DMS79 (cell line): ENCODE measurements around the gene RAD51C.
"Not testable (repeated sequence)": the region's sequence is repeated elsewhere in the genome, so short reads cannot be mapped to it uniquely, and the experiment has no call there.

Experiments used
- DNase-seq: peaks from one replicate; lab custom pipeline; 2025; lab: John Stamatoyannopoulos, UW

RAD51C gene

GRCh38 chr17:58684003-58684402 lies 8.4 kb upstream of the RAD51C start:
- no peak for DNase-seq

GRCh38 chr17:58684462-58684861 lies 7.9 kb upstream of the RAD51C start:
- DNase-seq = not testable (repeated sequence)

DNA sequence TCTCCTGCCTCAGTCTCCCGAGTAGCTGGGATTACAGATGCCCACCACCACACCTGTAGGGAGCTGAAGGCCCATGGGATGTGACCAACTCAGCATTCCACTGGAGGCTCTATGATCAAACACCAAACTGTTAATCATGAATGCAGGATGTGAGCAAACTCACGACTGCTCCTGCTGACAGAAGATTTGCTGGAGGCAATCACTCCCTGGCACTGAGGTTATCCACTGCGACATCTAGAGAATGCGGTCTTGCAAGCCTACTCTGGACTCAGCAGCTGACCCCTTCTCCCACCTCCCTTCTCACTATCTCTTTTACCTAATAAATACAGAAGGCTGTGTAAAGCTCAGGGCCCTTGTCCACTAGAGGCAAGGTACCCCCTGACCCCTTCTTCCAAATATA lies 5.4 kb upstream of the RAD51C start:
- DNase-seq = no peak

DNA sequence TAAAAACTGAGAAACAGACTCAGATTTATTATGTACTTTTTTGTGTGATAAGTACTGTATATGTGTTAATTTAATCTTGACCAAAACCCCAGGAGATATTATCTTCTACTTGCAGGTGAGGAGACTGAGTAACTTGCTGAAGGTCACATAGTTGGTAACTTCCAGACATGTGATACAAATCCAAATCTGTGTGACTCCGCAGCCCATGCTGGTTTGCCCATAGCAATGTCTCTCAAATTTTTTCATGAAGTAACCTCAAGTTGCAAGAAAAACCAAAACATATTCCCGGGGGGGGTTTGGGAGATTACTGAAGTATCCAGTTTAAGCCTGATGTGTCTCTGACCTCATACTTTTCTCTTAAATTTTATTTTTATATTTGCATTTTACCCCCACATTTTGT lies 3.9 kb upstream of the RAD51C start:
- no peak for DNase-seq

DNA sequence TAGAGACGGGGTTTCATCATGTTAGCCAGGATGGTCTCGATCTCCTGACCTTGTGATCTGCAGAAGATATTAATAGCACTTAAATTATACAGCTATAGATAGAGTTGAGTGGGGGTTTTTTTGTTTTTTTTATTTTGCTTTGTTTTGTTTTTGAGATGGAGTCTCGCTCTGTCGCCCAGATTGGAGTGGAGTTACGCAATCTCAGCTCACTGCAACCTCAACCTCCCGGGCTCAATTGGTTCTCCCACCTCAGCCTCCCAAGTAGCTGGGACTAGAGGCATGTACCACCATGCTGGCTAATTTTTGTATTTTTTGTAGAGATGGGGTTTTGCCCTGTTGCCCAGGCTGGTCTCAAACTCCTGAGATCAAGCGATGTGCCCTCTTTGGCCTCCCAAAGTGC lies 2.4 kb upstream of the RAD51C start:
- DNase-seq = not testable (repeated sequence)

- DNase-seq = no peak
Observed at GRCh38 chr17:58691701-58692238, 632 bp upstream of the RAD51C start, which contains the start of gene TEX14. TSS of gene TEX14 (minus strand) at chr17:58692045. CDS start at chr17:58652001, 40,044 bp downstream.

DNA sequence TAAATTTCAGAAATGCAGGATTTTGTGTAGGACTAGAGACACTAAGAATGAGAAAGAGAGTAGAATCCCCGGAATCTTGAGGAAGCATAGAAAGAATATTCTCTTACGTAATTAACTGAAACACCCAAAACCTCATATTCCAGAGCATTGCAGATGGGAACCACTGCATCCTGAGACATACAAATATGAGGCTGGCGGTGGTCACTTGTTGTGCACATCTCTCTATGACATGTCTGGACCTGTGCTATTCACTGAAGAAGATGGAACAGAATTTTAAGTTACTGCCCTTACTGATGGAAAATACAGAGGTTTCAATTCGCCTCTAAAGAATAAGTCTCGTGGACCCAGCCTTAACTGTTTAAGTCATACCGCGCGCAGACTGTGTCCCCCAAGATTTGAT lies 806 bp downstream of the RAD51C start:
- no peak for DNase-seq

DNA sequence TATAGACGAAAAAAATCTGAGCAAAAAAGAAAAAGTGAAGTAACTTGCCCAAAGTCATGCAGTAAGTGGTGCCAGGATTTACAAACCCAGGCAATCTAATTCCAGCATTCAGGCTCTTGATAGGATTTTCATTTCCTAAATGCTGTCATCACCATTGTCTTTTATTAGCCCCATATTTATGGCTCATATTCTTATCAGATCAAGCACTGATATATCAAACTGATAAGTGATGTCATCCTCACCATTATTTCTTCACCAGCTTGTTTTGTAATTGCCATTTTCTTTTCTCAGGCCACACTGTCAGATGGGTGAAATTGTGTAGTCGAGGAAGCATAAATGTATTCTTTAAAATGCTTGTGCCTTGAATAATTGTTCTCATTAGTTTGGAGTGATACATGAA lies 1.3 kb downstream of the RAD51C start:
- no peak for DNase-seq

GRCh38 chr17:58694302-58694701 lies 1.9 kb downstream of the RAD51C start:
- DNase-seq = no peak

GRCh38 chr17:58694826-58695225 lies 2.4 kb downstream of the RAD51C start:
- no peak for DNase-seq

DNA sequence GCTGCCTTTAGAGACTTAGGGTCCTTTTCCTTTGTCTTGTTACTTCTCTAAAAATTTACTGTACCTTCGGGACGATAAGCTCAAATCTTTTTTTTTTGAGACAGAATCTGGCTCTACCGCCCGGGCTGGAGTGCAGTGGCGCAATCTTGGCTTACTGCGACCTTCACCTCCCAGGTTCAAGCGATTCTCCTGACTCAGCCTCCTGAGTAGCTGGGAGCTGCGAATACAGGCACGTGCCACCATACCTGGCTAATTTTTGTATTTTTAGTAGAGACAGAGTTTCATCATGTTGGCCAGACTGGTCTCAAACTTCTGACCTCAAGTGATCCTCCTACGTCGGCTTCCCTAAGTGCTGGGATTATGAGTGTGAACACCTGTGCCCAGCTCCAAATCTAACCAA lies 7.4 kb downstream of the RAD51C start:
- no peak for DNase-seq

- DNase-seq = no peak
Observed at GRCh38 chr17:58702045-58702476, 9.7 kb downstream of the RAD51C start.

DNA sequence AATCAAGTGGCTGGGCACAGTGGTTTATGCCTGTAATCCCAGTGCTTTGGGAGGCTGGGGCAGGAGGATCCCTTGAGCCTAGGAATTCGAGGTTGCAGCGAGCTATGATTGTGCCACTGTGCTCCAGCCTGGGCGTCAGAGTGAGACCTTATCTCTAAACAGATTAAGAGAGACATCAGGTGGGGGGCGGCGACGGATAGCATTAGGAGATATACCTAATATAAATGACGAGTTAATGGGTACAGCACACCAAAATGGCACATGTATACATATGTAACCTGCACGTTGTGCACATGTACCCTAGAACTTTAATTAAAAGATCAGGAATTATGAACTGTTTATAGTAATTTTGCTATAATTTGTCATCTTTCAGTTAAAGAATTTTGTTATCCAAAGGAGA lies 10.3 kb downstream of the RAD51C start:
- DNase-seq = no peak

DNA sequence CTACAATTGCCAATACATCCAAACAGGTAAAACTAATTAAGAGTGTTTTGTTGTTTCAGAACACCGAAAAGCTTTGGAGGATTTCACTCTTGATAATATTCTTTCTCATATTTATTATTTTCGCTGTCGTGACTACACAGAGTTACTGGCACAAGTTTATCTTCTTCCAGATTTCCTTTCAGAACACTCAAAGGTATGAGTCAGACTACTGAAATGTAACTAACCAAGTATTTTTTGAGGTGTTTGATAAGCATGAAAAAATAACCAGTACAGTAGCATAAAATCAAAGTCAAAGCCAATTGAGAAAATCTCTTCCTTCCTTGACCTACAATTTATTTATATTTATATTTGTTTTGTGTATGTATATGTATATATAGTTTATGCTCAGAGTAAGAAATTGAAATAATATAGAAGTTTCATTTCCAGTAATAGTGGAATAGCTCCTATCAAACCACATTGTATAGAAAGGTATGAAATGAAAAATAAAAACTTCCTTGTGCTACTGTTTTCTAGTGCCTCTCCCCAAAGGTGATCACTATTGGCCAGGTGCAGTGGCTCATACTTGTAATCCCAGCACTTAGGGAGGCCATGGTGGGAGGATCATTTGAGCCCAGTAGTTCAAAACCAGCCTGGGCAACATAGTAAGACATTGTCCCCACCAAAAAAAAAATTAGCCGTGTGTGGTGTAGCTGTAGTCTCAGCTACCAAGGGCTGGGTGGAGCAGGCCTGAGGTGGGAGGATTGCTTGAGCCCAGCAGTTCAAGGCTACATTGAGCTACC lies 10.9 kb downstream of the RAD51C start:
- no peak for DNase-seq

DNA sequence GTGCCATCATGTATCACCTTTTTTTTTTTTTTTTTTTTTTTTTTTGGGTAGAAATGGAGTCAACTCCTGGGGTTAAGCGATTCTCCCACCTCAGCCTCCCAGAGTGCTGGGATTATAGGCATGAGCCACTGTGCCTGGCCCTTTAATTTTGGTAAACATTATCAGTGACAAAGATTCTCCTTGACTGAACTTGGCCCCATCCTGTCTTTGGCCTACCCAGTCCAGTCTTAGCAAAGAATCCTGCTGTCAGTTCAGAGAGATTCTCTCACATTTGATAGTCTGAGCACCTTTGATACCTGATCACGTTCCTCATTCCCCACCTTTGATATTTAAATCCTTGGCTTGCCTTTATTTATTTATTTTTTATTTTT lies 11.5 kb downstream of the RAD51C start:
- DNase-seq = no peak

- DNase-seq = no peak
Observed at GRCh38 chr17:58706351-58707140, 14.1 kb downstream of the RAD51C start.

DNA sequence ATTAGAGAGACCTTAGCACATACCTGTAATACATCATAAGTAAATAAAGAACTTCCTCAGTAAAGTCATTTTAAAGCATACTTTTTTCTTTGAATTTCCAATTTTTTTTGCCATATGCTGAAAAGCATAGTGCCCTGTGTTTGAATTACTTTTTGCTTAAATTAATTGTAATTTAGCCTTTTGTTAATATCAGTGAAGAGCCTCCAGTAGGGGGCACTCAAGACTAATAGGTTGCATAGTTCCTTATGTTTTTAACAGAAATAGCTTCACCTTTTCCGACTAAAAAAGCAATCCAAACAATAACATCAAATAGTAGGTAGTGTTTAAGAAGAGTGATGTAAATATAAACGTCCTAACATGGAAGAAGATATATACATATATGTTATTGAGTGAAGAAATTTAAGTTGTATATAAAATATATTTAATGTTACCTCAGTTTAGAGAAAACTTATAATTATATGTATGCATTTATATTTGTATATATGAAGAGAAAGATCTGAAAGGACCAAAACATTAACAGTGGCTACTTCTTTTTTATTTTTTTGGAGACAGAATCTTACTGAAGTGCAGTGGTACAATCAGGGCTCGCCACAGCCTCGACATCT lies 18.6 kb downstream of the RAD51C start:
- DNase-seq = no peak

DNA sequence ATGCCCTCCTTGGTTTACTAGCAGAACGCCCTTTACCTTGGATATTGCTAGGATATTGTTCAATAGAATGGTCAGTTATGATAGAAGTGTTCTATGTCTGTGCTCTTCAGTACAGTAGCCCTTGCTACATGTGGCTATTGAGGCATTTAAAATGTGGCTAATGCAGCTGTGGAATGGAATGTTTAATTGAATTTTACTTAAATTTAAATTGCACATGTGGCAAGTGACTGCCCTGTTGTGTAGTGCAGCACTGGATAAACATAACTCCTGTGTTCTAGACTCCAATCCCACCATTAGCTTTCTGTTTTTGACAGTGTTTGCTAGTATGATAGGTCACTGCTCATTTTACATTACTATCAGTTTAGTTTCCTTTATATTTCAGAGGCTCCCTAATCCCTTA lies 29.9 kb downstream of the RAD51C start:
- no peak for DNase-seq

DNA sequence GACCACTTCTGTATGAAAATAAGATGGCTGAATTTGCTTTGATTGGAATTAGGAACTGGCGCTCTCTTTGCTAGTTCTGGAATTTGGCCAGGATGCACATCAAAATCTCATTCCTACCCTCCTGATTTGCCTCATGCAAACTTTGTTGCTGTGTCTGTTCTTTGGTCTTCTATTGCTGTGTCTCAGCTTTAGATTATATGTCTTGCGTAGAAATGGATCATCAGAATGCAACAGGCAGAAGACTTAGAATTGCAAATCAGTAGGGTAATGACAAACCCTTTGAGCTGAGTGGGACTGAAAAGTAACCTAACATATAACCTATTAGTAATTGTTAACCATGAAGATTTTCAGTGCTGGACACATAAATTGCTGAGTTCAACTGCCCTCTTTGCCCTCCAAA lies 30.3 kb downstream of the RAD51C start:
- DNase-seq = no peak

GRCh38 chr17:58728798-58729197 lies 36.4 kb downstream of the RAD51C start:
- DNase-seq = no peak

- no peak for DNase-seq
Observed at GRCh38 chr17:58730937-58731336, 38.5 kb downstream of the RAD51C start.

DNA sequence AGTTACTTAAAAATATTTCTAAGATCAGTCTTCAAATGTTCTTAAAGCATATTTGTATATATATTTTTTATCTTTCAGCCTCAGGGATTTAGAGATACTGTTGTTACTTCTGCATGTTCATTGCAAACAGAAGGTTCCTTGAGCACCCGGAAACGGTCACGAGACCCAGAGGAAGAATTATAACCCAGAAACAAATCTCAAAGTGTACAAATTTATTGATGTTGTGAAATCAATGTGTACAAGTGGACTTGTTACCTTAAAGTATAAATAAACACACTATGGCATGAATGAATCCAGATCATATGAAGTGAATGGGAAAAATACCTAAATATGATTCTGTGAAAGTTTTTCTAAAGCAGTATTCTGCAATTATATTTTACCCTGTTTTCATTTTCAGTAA lies 41.6 kb downstream of the RAD51C start:
- DNase-seq = no peak

DNA sequence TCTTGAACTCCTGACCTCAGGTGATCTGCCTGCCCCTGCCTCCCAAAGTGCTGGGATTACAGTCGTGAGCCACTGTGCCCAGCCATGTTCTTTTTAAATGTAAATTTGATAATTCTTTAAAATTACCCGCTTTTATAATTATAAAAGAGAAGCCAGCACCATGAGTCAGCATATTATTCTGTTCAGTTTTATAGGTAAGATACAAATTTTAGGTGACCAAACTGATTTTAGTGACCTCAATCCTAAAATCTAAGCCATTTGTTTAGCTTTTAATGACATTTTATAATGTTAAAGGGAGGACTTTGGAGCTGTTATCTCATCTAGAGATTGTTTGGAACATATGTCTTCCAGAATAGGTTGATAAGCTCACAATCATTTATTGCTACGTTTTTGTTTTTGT lies 42.4 kb downstream of the RAD51C start:
- DNase-seq = no peak
